Activated T-cell treated with anti-CD3 and anti-CD28 coated beads for 48 hours (primary cell): ENCODE data around the gene SMG7.
"Not testable (repeated sequence)": the region's sequence is repeated elsewhere in the genome, so short reads cannot be mapped to it uniquely, and the experiment has no call there.

ENCODE experiments used
- DNase-seq: peaks from one replicate; pipeline ENCODE4 v3.0.0-alpha.2; 2020; ENCODE audit warnings: low read depth

The SMG7 gene

GRCh38 chr1:183472488-183473216 lies at the start of gene SMG7:
Gene SMG7 (plus strand): TSS chr1:183472499. CDS start chr1:183472621, 122 bp downstream.
- peak; percentile 25 for DNase-seq

GRCh38 chr1:183423541-183423940 lies 48.8 kb upstream of the SMG7 start:
- no peak for DNase-seq

- DNase-seq: no peak
These were observed 47.6 kb upstream of the SMG7 start for GRCh38 chr1:183424691-183425090.

- not testable (repeated sequence) for DNase-seq
These were observed 44.7 kb upstream of the SMG7 start for GRCh38 chr1:183427591-183427990.

DNA sequence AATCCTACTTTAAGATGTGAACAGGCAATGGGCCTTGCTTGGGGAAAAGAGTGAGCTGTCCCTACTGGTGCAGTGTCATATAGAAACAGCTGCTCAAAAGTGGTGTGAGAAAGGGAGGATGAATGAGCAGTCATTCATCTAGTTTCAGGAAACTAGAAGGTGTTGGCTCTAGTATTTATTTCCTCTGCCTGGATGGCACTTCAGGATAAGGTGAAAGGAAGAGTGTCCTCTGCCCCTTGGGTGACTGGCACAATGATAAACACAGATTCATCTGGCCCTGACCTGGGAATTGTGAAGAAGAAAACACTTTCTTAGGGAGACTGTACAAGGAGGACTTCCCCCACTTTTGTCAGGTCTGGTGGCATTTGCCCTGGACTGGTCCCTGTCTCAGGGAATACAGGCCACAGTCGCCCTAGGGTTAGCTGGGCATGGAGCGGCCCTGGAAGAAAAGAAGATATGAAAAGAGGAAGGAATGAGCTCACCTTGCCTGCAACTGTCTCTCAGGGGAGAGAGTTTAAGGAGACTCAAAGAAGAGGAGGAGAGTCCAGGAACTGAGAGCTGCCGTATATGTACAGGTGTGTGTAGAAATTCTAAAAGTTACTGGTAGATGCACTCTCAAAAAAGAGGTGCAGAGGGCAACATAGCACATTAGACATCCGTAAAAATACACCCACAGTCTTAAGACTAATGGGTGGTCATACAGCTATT lies 40.3 kb upstream of the SMG7 start:
- no peak for DNase-seq

GRCh38 chr1:183432548-183432875 lies 39.8 kb upstream of the SMG7 start:
- DNase-seq: no peak

- DNase-seq: no peak
These were observed 38.6 kb upstream of the SMG7 start for GRCh38 chr1:183433703-183434102.

DNA sequence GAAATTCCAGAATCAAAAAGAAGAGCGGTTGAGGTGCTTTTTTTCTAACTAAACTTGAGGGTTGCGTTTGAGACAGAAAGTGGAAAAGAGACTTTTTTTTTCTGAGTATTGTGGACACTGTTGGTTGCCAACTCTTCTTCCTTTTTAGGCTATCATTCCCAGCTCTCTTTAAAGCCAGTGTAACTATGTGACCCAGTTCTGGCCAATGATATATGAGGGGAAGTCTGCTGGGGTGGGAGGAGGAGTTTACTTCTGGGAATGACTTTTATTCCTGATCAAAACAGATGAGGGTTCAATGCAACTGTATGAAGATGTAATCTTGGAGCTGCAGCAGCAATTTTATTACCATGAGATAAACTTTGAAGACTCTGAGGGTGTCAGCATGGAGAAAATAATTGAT lies 36.8 kb upstream of the SMG7 start:
- no peak for DNase-seq

- DNase-seq: no peak
These were observed 34.2 kb upstream of the SMG7 start for GRCh38 chr1:183438060-183438459.

DNA sequence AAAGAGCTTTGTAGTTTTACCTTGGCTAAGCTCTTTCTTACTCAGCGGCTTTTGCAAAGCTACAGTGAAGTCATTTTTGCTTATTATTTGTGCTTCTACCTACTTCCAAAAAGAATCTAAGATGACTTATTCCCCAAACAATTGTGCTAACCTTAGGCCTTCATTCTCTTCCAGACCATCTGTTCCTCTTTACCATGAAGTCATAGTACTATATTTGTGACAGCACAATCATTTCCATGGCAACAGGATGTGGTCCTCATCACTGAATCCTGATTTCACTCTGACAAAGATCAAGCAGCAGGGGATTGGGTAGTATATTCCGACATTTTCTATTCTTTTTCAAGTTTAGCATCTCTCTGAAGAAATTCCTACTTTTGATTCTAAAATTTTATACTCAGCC lies 29.3 kb upstream of the SMG7 start:
- DNase-seq: no peak

- no peak for DNase-seq
These were observed 28.8 kb upstream of the SMG7 start for GRCh38 chr1:183443466-183443865.

- no peak for DNase-seq
These were observed 28.1 kb upstream of the SMG7 start for GRCh38 chr1:183444243-183444642.

DNA sequence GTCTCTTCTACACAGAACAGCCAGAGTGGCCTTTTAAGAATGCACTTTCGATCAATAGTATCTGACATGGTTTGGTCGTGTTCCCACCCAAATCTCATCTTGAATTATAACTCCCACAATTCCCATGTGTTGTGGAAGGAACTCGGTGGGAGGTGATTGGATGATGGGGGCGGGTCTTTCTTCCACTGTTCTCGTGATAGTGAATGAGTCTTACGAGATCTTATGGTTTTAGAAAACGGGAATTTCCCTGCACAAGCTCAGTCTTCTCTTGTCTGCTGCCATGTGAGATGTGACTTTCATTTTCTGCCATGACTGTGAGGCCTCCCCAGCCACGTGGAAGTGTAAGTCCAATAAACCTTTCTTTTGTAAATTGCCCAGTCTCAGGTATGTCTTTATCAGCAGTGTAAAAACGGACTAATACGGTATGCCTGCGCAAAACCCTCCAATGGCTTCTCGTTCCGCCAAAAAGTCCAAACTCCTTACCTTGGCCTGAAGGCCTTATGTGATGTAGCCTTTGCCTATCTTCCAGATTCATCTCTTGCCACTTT lies 23.0 kb upstream of the SMG7 start:
- DNase-seq: no peak

DNA sequence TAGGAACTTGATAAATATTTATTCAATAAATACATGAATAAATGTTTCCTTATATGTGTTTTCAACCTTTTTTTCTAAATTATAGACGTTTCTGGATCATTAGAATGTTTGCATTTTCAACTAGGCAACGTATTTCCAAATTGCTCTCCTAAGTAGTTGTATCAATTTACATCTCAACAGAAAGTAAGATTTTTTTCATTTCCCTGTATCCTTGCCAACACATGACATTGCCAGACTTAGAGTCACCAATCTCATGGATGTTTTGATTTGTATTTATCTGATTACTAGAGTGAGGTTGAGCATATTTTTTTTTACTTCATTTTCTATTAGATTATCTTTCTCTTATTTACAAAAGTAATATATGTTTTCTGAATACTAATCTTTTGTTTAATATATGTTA lies 22.2 kb upstream of the SMG7 start:
- DNase-seq: no peak

GRCh38 chr1:183454377-183454776 lies 17.9 kb upstream of the SMG7 start:
- no peak for DNase-seq

DNA sequence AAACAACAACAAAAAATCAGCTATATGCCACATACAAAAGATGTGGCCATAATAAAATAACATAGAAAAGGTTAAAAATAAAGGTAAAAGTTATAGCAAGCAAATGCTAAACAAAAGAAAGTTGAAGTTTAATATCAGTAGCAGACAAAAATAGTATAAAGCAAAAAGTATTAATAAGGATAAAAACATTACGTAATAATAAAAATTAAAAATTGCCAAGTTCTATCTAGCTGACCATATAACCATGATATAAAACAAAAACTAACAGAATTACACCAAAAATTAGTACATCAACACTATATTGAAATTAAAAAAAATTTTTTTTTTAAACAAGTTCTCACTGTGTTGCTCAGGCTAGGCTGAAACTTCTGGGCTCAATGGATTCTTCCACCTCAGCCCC lies 15.5 kb upstream of the SMG7 start:
- no peak for DNase-seq

GRCh38 chr1:183457449-183457848 lies 14.8 kb upstream of the SMG7 start:
- no peak for DNase-seq

DNA sequence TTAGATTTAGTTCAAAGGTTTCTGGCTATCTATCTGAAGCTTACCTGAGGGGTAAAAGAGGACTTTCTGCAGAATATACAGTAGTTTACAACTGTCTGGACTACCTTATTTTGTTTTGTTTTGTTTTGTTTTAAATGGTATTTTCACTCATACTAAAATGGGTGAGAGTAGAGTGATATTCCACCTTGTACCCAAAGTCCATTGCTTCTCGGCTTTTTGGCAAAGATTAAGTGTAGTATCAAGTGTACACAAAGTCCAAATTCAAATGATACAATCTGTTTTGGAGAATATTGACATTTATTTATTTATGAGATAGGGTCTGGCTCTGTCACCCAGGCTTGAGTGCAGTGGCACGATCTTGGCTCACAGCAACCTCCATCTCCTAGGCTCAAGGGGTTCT lies 11.7 kb upstream of the SMG7 start:
- DNase-seq: no peak

- DNase-seq: no peak
These were observed 10.9 kb upstream of the SMG7 start for GRCh38 chr1:183461350-183461749.

GRCh38 chr1:183463566-183463965 lies 8.7 kb upstream of the SMG7 start:
- DNase-seq: no peak

GRCh38 chr1:183466781-183467180 lies 5.5 kb upstream of the SMG7 start:
- no peak for DNase-seq

DNA sequence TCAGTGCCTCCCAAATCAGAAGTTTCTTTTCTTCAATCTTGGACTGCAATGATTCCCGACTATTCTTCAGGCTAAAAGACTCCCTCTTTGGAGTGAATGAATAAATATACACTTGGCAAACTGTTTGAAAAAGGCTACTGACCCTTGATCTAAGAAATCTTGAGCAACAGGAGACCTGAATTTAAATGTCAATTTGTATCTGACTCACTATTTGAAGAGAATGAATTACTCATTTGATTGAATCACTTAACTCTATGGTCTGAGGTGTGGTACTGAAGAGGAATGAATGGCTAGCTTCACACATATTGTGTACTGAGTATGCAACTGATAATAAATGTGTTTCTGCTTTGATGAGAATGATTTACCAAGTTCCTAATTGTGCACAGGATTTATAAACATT lies 4.6 kb upstream of the SMG7 start:
- no peak for DNase-seq

DNA sequence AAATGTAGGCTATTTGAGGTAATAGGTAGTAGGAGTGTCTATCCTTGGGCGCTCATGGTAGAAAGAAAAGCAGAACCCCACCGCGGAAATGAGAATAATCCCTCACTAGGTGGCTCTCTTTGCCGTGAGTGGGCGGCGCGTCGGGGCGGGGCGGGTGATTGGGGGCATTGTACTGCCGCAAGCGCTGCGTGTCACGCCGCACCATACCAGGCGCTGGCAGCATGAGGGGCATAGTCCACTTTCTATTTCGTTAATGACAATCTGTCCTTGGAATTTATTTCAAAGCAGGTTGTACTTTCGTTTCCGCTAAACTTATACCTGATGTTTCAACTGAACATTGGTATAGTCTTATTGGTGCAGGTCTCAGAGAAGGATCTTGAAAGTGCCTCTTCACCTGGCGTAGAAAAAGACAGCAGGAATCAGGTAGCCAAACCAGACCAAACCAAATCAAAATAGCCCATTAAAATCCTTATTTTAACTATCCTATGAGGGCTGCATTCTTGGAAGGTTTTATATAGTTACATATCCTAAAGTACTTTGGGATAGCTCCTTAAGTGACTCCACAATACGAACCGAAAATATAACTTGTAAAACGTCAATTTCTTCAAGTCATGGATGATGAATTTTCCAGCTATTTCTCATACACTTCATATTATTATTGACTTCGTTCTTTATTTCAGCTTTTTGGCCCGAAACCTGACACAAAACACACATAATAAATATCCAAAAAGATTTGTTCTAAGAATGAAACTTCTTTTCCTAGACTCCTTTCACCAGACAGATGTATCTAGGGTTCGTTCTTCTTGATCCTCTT lies 1.9 kb upstream of the SMG7 start:
- peak; percentile 88 for DNase-seq
